MG63 (cell line): ENCODE measurements around the gene TMEM81. TPM values are rescaled to one million over a fixed set of nuclear protein-coding genes. Genes with fewer than 3 reads are reported as not detected.

ENCODE experiments used
- total RNA-seq: library from RNA; depleted of rRNA; stranded (reverse); fragments of >200 nt; shearing (Covaris generic); gene quantifications from 2 replicates; pipeline ENCODE4 v1.2.3, GENCODE V29; 2014; ENCODE audit warnings: low replicate concordance; rRNA removed

TMEM81 gene
- total RNA-seq, 1 experiment from 2014 or later: 5.1 TPM

Other genes with a start within 250 kb of the TMEM81 start
- gene NFASC, start 213.6 kb downstream of the TMEM81 start, total RNA-seq: 16.8 and 21.7 TPM in 2 replicates
- gene CNTN2, start 41.2 kb downstream of the TMEM81 start, total RNA-seq: not detected in 2 replicates
- gene RBBP5, start 37.5 kb upstream of the TMEM81 start, total RNA-seq: 16.9 and 20.5 TPM in 2 replicates
- gene DSTYK, start 127.2 kb upstream of the TMEM81 start, total RNA-seq: 7.7 and 8.0 TPM in 2 replicates
- 2.4 and 3.7 TPM in 2 replicates for gene TMCC2, start 143.5 kb upstream of the TMEM81 start, total RNA-seq
- gene NUAK2, start 237.3 kb upstream of the TMEM81 start, total RNA-seq: 0.27 and 2.4 TPM in 2 replicates